GM15510 (cell line): ENCODE results near the gene ARHGAP10.

Experiments used
- POLR2A ChIP-seq: IDR thresholded peaks from 3 replicates; pipeline ENCODE4 v1.6.1; 2011; ENCODE audit warnings: borderline replicate concordance; ENCODE audit not compliant: insufficient read length; ENCODE audit errors: extremely low read depth

The ARHGAP10 gene

DNA sequence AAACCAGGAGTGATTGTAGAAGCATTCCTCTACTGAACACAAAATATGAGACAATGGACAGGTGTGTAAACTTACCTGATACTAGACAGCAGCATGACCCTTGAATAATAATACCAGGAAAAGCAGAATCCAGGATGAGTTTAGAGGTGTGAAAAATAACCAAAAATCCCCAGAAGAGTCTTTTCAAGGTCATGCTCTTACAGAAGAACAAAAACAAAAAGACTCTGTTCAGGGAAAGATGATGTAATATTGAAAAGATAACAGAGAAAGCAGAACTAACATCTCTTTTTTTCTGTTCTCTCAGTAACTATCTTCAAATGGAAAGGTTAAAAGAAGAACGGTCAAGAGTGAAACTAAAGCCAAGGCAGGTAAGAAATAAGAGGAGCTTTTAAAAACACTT lies 14.0 kb upstream of the ARHGAP10 start:
- no peak for TF ChIP-seq POLR2A

DNA sequence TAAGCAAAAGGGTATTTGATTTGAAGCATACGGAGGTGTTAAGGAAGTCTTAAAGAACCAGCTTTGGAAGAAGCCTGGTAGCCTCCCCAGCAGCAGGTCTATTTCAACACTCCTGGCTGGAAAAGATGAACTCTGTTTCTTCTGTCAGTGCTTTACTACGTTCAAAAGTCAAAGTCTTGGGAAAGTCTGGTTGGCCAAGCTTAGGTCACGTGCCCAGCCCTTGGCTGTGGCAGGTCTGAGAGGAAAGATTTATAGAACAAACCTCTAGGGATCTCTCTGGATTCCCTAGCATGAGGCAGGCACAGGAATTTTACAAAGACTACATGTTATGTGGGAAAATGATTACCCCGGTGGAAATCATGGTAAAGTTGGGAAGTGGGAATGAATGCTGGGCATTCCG lies 8.6 kb upstream of the ARHGAP10 start:
- no peak for TF ChIP-seq POLR2A

DNA sequence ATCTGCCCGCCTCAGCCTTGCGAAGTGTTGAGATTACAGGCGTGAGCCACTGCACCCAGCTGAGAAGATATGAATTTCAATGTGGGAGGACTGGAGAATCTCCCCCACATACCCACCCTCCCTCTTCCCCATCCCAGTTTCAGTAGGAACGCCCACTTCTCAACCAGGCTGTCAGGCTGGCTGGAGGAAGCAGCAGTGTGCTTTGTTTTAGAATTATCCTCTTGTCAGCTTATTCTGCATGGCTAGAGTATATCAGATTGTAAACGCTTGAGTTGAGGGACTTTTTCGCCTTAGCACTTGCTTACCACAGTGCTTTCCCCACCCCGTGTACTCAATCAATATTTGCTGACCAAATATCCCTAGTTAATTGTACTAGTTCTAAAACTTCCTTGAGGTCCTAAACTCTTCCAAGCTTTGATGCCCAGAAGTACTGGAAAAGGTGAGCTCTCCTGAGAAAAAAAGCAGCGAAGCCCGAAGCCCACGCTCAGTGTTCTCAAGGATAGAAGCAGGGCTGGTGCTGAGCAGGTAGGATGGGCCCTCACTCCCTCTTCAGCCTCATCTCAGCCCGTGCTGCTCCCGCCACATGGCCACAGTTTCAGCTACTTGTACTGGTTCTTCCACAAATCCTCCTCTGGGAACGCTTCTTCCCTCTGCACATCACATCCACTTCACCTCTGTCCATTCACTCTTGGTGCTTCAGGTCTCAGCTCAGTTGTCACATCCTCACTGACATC lies 7.3 kb upstream of the ARHGAP10 start:
- TF ChIP-seq POLR2A, result no peak

DNA sequence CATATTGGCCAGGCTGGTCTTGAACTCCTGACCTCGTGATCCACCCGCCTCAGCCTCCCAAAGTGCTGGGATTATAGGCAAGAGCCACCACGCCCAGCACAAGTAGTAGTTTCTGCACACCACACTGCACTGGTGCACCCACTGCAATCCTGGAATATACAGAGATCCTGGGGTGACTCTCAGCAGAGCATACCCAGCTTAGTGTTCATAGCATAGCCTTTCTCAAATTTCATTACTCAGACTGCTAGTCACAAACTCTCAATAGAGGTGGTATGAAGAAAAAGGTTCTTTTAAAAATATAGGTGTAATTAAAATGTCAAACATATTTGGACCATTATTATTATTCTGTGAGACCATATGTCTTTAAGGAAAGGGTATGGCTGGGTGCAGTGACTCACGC lies 6.2 kb upstream of the ARHGAP10 start:
- TF ChIP-seq POLR2A, result no peak

DNA sequence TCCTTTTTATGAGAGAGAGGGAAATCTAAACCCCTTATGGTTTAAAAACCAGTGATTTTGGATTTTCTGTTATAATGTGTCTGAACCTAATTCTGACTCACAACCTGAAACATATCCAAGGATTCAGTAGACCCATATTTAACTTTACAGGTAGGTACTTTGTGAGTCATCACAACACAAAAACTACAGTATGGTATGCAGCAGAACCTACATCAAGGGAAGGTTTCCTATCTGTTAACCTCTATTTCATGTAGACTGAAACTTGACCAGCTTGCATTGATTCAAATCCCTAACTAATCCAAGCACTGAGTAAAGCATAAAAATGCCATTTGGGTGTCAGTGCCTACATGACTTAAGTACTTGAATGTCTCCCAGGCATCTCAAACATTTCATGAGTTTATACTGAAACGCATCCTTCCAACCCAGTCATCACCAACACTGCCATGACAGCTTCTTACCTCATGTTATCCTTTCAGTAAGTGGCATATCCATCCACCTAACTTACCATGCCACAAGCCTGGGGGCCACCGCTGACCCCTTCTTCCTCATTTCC lies 4.3 kb upstream of the ARHGAP10 start:
- no peak for TF ChIP-seq POLR2A

DNA sequence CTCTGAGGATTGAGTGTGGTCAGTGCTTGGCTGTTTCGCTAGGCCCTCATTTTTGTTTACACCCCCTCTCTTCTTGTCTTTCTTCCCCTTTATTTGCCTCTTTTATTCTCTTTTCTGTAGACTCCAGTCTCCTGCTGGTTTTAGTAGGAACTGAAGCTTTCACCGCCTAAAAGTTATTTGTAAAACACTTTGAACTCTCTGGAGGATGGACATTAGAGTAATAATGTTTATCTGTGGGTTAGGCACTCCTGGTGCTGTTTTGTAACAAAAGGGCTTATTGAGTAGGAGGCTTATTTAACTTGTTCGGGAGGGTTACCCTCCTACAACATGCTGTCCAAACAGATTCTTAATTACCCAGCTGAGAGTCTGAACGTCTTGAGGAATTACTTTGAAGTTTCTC lies 1.6 kb upstream of the ARHGAP10 start:
- no peak for TF ChIP-seq POLR2A

DNA sequence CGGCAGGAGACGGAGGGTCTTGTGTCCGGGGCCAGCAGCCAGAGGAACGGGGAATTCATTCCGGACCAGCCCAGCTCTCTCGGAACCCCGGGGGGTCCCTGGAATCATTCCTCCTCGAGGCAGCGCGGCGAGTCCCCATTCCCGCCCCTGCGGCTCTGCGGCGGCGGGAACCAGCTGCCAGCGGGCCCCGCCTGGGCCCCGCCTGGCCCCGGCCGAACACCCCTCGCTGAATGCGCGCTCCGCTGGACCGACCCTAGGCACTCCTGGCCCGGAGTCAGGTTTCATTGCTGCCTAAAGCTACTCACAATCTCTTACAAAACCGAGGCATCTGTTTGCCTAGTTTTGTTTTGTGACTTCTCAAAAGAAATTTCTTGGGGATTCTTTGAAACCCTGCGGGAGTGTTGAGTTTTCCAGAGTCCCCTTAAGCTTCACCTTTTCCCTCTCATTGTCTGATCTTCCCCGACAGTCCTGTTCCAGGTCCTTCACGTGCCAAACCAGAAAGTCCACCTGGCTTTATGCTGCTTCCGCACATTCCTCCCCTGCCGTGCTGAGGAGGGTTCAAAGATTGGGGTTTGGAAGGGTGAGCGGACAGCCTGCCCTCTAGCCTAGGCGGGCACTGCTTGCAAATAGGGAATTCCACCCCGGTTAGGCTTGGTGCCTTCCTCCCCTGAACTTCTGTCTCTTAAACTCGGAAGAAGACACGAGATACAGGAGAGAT lies 789 bp downstream of the ARHGAP10 start:
- no peak for TF ChIP-seq POLR2A

DNA sequence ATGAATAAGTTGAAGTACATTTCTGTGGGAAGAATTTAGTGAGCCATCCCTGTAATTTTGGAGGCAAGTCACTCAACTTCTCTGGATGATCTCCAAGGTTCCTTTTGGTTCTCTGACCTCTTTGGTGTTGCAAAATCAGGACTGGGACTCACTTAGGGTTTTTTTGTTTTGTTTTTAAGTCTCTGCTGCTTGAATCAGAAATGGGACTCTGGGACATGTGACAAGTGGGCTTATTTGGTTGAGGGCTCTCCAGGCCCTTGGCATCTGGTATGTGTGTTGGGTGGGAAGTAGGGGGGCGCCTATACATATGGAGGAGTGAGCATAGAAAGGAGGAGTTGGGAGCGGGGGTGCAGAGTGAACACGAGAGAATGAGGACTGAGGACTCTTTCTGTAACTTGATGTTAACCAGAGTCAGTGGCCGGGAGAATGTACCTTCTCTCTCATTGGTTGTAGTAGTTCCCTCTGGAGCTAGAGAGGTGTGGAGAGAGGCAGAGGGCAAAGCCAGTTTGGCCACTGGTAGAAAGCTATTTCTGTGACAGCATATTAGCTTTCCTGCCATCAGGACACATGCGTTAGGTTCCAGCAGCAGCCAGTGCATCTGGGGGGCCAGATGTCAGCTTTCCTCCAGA lies 1.9 kb downstream of the ARHGAP10 start:
- no peak for TF ChIP-seq POLR2A

DNA sequence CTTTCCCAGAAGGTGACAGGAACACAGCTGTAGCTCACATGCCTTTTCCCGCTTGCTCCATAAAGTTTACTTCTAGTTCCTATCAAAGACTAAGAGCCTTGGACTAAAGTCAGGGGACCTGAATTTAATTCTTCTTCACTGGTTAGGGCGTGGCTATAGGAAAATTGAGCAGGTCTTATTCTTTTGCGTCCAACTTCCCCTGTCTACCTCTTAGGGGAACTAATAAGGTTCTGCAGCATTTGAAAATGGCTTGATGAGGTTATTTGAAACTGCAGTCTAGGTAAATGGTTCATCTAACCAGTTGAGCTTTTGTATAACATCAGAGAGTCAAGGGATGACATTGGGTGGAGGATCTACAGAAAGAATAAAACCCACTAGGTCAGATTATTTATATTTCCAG lies 2.6 kb downstream of the ARHGAP10 start:
- TF ChIP-seq POLR2A, result no peak

DNA sequence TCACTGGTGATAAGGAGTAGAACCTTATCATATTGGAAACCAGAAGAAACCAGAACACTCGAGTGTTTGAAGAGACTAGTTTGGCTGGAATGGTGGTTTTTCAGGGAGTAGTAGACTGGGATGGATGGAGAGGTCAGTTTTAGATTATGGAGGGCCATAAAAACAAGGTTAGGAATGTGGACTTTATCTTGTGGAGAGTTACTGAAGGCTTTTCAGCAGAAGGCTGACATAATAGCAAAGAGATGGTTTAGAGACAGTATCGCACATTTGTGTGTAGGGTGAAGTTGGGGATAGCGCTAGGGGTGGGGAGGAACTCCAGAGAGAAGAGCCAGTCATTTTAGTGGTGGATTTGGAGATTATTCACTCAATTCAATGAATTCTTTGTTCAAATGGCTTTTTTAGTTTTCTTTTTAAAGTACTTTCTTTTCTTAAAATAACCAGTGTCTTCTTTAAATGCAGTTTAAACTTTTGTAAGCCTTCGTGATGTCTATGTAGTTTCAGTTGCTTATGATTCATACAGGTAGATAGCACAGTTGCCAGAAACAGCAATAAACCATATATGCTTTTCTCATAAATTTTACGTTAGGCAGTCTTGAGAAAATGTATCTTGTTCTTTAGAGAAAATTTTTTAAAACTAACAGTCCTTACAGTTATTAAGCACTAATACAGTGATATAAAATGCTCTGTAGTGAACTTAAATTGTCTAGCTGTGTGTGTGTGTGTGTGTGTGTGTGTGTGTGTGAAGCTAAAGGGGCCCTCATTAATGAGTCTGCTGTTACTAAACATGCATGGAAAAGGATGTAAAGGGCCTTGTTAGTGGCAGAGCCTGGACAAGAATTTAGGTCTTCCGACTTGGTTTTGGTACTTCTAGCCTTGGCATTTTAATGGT lies 3.8 kb downstream of the ARHGAP10 start:
- TF ChIP-seq POLR2A, result no peak

DNA sequence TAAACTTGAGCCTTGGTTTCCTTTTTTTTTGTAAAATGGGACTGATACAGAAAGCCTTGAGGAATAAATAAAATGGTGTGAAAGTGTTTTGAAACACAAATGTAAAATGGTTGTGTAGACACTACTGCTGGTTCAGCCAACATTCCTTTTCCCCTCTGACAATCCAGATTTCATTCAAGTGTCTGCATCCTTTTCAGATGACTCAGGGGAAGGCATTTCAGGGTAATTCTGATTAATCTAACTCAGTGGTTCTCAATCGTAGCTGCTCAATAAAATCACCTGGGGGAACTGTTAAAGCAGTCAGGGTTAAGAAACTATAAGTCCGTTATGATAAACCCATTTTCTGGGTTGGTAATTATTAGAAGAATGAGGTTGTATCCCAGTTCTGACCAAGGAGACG lies 4.6 kb downstream of the ARHGAP10 start:
- TF ChIP-seq POLR2A, result no peak

DNA sequence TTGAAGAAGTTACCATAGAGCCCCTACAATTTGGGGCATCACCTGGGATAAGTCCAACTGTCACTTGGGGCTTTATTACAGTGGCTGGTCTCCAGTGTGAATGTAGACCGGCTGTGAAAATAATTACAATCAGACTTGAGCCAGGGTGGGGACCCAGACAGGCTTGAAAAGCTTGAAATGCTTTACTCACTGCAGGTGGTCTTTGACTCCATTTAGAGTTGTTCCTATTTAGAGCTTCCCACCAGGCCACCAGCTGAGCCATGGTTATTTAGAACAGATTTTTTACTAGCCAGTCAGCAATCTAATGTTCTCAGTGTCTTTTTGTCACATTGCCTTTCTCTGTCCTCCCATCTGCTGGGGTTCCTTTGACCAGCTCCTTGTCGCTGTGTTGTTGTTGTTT lies 5.7 kb downstream of the ARHGAP10 start:
- no peak for TF ChIP-seq POLR2A

DNA sequence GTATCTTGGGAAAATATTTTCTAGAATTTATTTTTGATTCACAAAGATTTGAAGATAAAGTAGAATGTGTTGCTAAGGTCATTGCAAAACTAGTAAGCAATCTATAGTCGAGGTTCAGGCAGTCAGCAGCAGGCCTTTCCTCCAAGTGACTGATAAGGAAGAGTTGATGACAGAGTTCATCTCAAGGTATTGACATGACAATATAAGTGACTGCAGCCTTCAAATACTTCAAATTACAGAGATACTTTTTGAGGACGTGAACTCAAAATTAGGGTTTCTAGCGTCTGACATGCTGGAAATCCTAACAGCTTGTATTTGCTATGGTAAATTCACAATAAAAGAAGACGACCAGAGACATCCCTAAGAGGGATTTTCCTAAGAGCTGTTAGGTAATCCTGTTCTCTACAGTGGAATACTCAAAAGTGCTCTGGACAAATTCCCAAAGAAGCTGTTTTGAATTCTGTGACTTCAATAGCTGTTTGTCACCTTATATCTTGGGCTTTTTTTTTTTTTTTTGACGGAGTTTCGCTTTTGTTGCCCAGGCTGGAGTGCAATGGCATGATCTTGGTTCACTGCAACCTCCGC lies 7.4 kb downstream of the ARHGAP10 start:
- TF ChIP-seq POLR2A, result no peak

DNA sequence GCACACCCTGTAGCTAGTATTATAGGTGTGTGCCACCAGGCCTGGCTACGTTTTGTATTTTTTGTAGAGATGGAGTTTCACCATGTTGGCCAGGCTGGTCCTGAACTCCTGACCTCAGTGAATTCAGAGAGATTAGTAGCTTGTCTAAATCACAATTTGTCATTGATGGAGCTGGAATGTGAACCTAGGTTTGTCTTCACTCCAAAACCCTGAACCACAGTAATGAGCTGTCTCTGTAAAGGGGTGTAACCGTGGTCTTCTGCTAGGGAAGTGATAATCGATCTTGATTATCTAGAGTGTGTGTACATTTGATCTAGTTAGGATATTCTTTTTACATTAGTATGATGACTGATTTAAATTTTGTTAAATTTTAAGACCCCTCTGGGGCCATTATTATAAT lies 8.3 kb downstream of the ARHGAP10 start:
- no peak for TF ChIP-seq POLR2A
